Measurements from ENCODE around the gene CRTC2. TPM values are rescaled to one million over a fixed set of nuclear protein-coding genes. Genes with fewer than 3 reads are reported as not detected.

Gene CRTC2
- total and polyA plus RNA-seq, 2 experiments from 2014 or later, result 10.6 to 20.7 TPM

- H2AFZ ChIP-seq, result no peak overlapping the region
- H4K20me1 ChIP-seq (replicated peaks; ENCODE audit: insufficient read depth), result no peaks in the 10 kb centered on the region; the same call in 1 of the 2 replicates
- peaks cover 24% of the 10 kb centered on the region for H3K79me2 ChIP-seq (replicated peaks; ENCODE audit: insufficient read depth)
- DNase-seq (ENCODE audit: low spot score) (no peak), ATAC-seq (no peak)
- peaks cover 21% of the 10 kb centered on the region for H3K4me1 Mint-ChIP-seq
- H3K36me3 Mint-ChIP-seq (ENCODE audit: low read depth), result peaks cover 49% of the 10 kb centered on the region
- H3K4me1 ChIP-seq (ENCODE audit: insufficient read depth), result peaks cover 6% of the 10 kb centered on the region; the same call in 1 of the 2 replicates
- peaks cover 28% of the 10 kb centered on the region for H3F3A ChIP-seq (replicated peaks; ENCODE audit: low read depth)
- no peak overlapping the region for H3K4me3 Mint-ChIP-seq
- H3K4me3 ChIP-seq, result no peak overlapping the region
- peaks cover 20% of the 10 kb centered on the region; the same call in 1 of the 2 replicates for H3K36me3 ChIP-seq (ENCODE audit: insufficient read depth)
- no peak overlapping the region for H3K27ac ChIP-seq (ENCODE audit: low read depth)
- H3K9me2 ChIP-seq (ENCODE audit: insufficient read depth), result no peaks in the 10 kb centered on the region
- H3K27ac Mint-ChIP-seq, result no peak overlapping the region
- H3K4me2 ChIP-seq, result no peak overlapping the region
- H3K27me3 Mint-ChIP-seq (ENCODE audit: insufficient read depth, low read depth, poor library complexity), result peaks cover 15% of the 10 kb centered on the region
- H3K27me3 ChIP-seq (ENCODE audit: insufficient read depth), result no peaks in the 10 kb centered on the region
- no peaks in the 10 kb centered on the region for H3K9me3 Mint-ChIP-seq
- no peak for TF ChIP-seq ZNF331 (CRISPR knock-in tag; IDR thresholded peaks at IDR 0.05; ENCODE audit: low read depth)
- no peak for TF ChIP-seq JUNB (IDR thresholded peaks at IDR 0.05; ENCODE audit: unreplicated experiment)
- TF ChIP-seq POLR2AphosphoS5 (IDR thresholded peaks at IDR 0.05; ENCODE audit: low read depth), result no peak
- no peak for TF ChIP-seq CREB1 (CRISPR knock-in tag; IDR thresholded peaks at IDR 0.05; ENCODE audit: low read depth)
- TF ChIP-seq EZH2phosphoT487 (IDR thresholded peaks at IDR 0.05; ENCODE audit: unreplicated experiment), result no peak
- TF ChIP-seq CTCF (conservative IDR thresholded peaks at IDR 0.05; ENCODE audit: low read depth in 2 of 2), result no peak
- TF ChIP-seq, protein P1, sequence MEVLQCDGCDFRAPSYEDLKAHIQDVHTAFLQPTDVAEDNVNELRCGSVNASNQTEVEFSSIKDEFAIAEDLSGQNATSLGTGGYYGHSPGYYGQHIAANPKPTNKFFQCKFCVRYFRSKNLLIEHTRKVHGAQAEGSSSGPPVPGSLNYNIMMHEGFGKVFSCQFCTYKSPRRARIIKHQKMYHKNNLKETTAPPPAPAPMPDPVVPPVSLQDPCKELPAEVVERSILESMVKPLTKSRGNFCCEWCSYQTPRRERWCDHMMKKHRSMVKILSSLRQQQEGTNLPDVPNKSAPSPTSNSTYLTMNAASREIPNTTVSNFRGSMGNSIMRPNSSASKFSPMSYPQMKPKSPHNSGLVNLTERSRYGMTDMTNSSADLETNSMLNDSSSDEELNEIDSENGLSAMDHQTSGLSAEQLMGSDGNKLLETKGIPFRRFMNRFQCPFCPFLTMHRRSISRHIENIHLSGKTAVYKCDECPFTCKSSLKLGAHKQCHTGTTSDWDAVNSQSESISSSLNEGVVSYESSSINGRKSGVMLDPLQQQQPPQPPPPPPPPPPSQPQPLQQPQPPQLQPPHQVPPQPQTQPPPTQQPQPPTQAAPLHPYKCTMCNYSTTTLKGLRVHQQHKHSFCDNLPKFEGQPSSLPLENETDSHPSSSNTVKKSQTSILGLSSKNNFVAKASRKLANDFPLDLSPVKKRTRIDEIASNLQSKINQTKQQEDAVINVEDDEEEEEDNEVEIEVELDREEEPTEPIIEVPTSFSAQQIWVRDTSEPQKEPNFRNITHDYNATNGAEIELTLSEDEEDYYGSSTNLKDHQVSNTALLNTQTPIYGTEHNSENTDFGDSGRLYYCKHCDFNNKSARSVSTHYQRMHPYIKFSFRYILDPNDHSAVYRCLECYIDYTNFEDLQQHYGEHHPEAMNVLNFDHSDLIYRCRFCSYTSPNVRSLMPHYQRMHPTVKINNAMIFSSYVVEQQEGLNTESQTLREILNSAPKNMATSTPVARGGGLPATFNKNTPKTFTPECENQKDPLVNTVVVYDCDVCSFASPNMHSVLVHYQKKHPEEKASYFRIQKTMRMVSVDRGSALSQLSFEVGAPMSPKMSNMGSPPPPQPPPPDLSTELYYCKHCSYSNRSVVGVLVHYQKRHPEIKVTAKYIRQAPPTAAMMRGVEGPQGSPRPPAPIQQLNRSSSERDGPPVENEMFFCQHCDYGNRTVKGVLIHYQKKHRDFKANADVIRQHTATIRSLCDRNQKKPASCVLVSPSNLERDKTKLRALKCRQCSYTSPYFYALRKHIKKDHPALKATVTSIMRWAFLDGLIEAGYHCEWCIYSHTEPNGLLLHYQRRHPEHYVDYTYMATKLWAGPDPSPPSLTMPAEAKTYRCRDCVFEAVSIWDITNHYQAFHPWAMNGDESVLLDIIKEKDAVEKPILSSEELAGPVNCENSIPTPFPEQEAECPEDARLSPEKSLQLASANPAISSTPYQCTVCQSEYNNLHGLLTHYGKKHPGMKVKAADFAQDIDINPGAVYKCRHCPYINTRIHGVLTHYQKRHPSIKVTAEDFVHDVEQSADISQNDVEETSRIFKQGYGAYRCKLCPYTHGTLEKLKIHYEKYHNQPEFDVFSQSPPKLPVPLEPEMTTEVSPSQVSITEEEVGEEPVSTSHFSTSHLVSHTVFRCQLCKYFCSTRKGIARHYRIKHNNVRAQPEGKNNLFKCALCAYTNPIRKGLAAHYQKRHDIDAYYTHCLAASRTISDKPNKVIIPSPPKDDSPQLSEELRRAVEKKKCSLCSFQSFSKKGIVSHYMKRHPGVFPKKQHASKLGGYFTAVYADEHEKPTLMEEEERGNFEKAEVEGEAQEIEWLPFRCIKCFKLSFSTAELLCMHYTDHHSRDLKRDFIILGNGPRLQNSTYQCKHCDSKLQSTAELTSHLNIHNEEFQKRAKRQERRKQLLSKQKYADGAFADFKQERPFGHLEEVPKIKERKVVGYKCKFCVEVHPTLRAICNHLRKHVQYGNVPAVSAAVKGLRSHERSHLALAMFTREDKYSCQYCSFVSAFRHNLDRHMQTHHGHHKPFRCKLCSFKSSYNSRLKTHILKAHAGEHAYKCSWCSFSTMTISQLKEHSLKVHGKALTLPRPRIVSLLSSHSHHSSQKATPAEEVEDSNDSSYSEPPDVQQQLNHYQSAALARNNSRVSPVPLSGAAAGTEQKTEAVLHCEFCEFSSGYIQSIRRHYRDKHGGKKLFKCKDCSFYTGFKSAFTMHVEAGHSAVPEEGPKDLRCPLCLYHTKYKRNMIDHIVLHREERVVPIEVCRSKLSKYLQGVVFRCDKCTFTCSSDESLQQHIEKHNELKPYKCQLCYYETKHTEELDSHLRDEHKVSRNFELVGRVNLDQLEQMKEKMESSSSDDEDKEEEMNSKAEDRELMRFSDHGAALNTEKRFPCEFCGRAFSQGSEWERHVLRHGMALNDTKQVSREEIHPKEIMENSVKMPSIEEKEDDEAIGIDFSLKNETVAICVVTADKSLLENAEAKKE (CRISPR knock-in tag; IDR thresholded peaks at IDR 0.05), result no peak
- TF ChIP-seq EZH2 (IDR thresholded peaks at IDR 0.05; ENCODE audit: low read depth, unreplicated experiment), result no peak
- TF ChIP-seq ETS1 (IDR thresholded peaks at IDR 0.05), result no peak
- TF ChIP-seq STAT1 (IDR thresholded peaks at IDR 0.05; ENCODE audit: unreplicated experiment), result no peak
- TF ChIP-seq REST (IDR thresholded peaks at IDR 0.05; ENCODE audit: unreplicated experiment), result no peak
- no peak for TF ChIP-seq NANOG (IDR thresholded peaks at IDR 0.05; ENCODE audit: borderline replicate concordance)
- no peak for TF ChIP-seq ZNF114 (CRISPR knock-in tag; IDR thresholded peaks at IDR 0.05)
These were observed 14.7 kb upstream of the CRTC2 start for GRCh38 chr1:153973071-153973470.
